HepG2 (cell line): Measurements from ENCODE around the gene GPATCH3. TPM values are rescaled to one million over a fixed set of nuclear protein-coding genes. Genes with fewer than 3 reads are reported as not detected.

Experiments
- FOXO1 ChIP-seq: sonication (generic); formaldehyde crosslinking; IDR thresholded peaks from 2 replicates; pipeline ENCODE4 v1.4.0; 2020; ENCODE audit warnings: missing genetic modification reagents
- KLF16 ChIP-seq, 2 experiments: sonication (generic) in 1 of 2; formaldehyde crosslinking in 1 of 2; IDR thresholded peaks; 2 replicates each; pipeline versions ENCODE4 v1.6.1 to v1.8.0; 2016 to 2023; ENCODE audit warnings: missing genetic modification reagents in 2 of 2, missing compliant biosample characterization in 1 of 2
- MIER3 ChIP-seq: IDR thresholded peaks from 2 replicates; pipeline ENCODE4 v1.6.1; 2016; ENCODE audit warnings: missing compliant biosample characterization, borderline replicate concordance
- MTA1 ChIP-seq: sonication (generic); formaldehyde crosslinking; IDR thresholded peaks from 2 replicates; pipeline ENCODE4 v1.4.0; 2020; ENCODE audit warnings: missing genetic modification reagents, mild to moderate bottlenecking, borderline replicate concordance
- NFE2L1 ChIP-seq: sonication (generic); formaldehyde crosslinking; IDR thresholded peaks from 2 replicates; pipeline ENCODE4 v1.4.0; 2020; ENCODE audit warnings: missing genetic modification reagents, mild to moderate bottlenecking, borderline replicate concordance
- NFYC ChIP-seq: IDR thresholded peaks from 2 replicates; pipeline ENCODE4 v1.6.1; 2016; ENCODE audit warnings: missing genetic modification reagents, missing compliant biosample characterization
- PCBP2 ChIP-seq: fragments of 200-400 bp; formaldehyde crosslinking; optimal IDR thresholded peaks from 2 replicates; pipeline ENCODE3; 2018; ENCODE audit warnings: low read length, low read depth; ENCODE audit not compliant: poor library complexity, severe bottlenecking
- PHF8 ChIP-seq: sonication (generic); formaldehyde crosslinking; IDR thresholded peaks from 2 replicates; pipeline ENCODE4 v1.5.0; 2020; ENCODE audit warnings: missing genetic modification reagents
- RNF2 ChIP-seq: fragments of 450-650 bp; conservative IDR thresholded peaks from 2 replicates; pipeline ENCODE4 v1.6.1; 2016; ENCODE audit warnings: low read depth
- TFAP4 ChIP-seq: sonication (generic); IDR thresholded peaks from 2 replicates; pipeline ENCODE4 v1.6.1; 2016; ENCODE audit warnings: low read depth, borderline replicate concordance
- ZNF253 ChIP-seq: sonication (generic); formaldehyde crosslinking; IDR thresholded peaks from 2 replicates; pipeline ENCODE4 v1.8.0; 2022; ENCODE audit warnings: mild to moderate bottlenecking, missing genetic modification reagents, borderline replicate concordance
- ZNF607 ChIP-seq: sonication (generic); formaldehyde crosslinking; IDR thresholded peaks from 2 replicates; pipeline ENCODE4 v1.5.1; 2020; ENCODE audit warnings: missing genetic modification reagents, mild to moderate bottlenecking, borderline replicate concordance
- ZNF672 ChIP-seq: sonication (generic); formaldehyde crosslinking; IDR thresholded peaks from 2 replicates; pipeline ENCODE4 v1.8.1; 2022; ENCODE audit warnings: missing genetic modification reagents
- polyA plus RNA-seq, 8 experiments: library from polyadenylated mRNA; depleted of rRNA in 3 of 8; stranded (reverse) in 7 of 8; unstranded in 1 of 8; fragments of >200 nt; fragmentation: Illumina TruSeq in 4 of 8; extraction: Trizol in 4 of 8; gene quantifications; 2 replicates each; pipeline versions ENCODE4 v1.2.1 to v1.2.3, GENCODE V29; 2011 to 2016; ENCODE audit warnings: low read depth in 4 of 8, missing spikeins in 1 of 8, mixed read lengths in 1 of 8; ENCODE audit not compliant: insufficient read depth in 1 of 8
- total RNA-seq, 5 experiments: library from RNA; depleted of rRNA; stranded (reverse); fragments of >200 nt; fragmentation: Illumina TruSeq; extraction: Trizol; gene quantifications; 2 replicates each; pipeline ENCODE4 v1.2.3, GENCODE V29; 2016; ENCODE audit warnings: low read depth in 1 of 5
- TF ChIP-seq, protein P1 (sequence below): sonication (generic); formaldehyde crosslinking; conservative IDR thresholded peaks from 2 replicates; pipeline ENCODE4 v1.4.0; 2020; ENCODE audit warnings: mild to moderate bottlenecking, missing genetic modification reagents, moderate library complexity
- TF ChIP-seq, protein P2 (sequence below): sonication (generic); formaldehyde crosslinking; IDR thresholded peaks from 2 replicates; pipeline ENCODE4 v1.5.0; 2020; ENCODE audit warnings: missing genetic modification reagents, mild to moderate bottlenecking, borderline replicate concordance
- TF ChIP-seq, protein P3 (sequence below): sonication (generic); formaldehyde crosslinking; IDR thresholded peaks from 2 replicates; pipeline ENCODE4 v1.9.0; 2021; ENCODE audit warnings: missing genetic modification reagents, mild to moderate bottlenecking, borderline replicate concordance
- TF ChIP-seq, protein P4 (sequence below): sonication (generic); formaldehyde crosslinking; IDR thresholded peaks from 2 replicates; pipeline ENCODE4 v1.4.0; 2020; ENCODE audit warnings: missing genetic modification reagents, borderline replicate concordance
- TF ChIP-seq, protein P5 (sequence below): sonication (generic); formaldehyde crosslinking; IDR thresholded peaks from 2 replicates; pipeline ENCODE4 v1.8.0; 2023; ENCODE audit warnings: mild to moderate bottlenecking, missing genetic modification reagents
- TF ChIP-seq, protein P6 (sequence below): sonication (generic); formaldehyde crosslinking; IDR thresholded peaks from 2 replicates; pipeline ENCODE4 v1.4.0; 2020; ENCODE audit warnings: mild to moderate bottlenecking, low read depth, missing genetic modification reagents

Gene GPATCH3
- total and polyA plus RNA-seq, 2 of the 13 experiments (the other 11 are each of a cell fraction or from before 2014, with no cell fraction given): 8.3 to 11.0 TPM

DNA sequence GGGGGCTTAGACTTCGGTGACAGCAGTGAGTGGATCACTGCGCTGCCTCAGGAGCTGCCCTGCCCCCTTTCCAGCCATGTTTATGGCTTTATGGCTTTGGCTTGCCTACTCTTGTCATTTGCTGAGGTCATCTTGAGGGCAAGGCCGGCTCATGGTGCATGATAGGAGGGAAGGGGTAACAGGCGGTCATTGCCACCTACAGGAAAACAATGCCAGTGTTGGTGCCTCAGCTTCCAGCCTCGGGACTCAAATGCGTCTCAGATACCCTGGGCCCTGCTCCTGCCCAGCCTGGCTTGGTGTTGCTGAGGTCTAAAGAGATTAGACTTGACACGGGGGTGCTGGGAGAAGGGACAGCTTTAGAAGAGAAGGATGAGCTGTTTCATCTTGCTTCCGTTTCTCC is 45.5 kb upstream of the GPATCH3 start (continued):
- TF ChIP-seq, protein P1, sequence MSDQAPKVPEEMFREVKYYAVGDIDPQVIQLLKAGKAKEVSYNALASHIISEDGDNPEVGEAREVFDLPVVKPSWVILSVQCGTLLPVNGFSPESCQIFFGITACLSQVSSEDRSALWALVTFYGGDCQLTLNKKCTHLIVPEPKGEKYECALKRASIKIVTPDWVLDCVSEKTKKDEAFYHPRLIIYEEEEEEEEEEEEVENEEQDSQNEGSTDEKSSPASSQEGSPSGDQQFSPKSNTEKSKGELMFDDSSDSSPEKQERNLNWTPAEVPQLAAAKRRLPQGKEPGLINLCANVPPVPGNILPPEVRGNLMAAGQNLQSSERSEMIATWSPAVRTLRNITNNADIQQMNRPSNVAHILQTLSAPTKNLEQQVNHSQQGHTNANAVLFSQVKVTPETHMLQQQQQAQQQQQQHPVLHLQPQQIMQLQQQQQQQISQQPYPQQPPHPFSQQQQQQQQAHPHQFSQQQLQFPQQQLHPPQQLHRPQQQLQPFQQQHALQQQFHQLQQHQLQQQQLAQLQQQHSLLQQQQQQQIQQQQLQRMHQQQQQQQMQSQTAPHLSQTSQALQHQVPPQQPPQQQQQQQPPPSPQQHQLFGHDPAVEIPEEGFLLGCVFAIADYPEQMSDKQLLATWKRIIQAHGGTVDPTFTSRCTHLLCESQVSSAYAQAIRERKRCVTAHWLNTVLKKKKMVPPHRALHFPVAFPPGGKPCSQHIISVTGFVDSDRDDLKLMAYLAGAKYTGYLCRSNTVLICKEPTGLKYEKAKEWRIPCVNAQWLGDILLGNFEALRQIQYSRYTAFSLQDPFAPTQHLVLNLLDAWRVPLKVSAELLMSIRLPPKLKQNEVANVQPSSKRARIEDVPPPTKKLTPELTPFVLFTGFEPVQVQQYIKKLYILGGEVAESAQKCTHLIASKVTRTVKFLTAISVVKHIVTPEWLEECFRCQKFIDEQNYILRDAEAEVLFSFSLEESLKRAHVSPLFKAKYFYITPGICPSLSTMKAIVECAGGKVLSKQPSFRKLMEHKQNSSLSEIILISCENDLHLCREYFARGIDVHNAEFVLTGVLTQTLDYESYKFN (CRISPR knock-in tag): no peak
- TF ChIP-seq ZNF253 (CRISPR knock-in tag): no peak
- TF ChIP-seq, protein P2, sequence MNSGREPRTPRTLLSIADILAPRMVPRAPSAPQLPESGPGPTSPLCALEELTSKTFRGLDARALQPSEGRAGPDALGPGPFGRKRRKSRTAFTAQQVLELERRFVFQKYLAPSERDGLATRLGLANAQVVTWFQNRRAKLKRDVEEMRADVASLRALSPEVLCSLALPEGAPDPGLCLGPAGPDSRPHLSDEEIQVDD: no peak
- TF ChIP-seq NFE2L1: no peak
- TF ChIP-seq MIER3 (CRISPR knock-in tag): no peak
- no peak for TF ChIP-seq PCBP2
- TF ChIP-seq, protein P3, sequence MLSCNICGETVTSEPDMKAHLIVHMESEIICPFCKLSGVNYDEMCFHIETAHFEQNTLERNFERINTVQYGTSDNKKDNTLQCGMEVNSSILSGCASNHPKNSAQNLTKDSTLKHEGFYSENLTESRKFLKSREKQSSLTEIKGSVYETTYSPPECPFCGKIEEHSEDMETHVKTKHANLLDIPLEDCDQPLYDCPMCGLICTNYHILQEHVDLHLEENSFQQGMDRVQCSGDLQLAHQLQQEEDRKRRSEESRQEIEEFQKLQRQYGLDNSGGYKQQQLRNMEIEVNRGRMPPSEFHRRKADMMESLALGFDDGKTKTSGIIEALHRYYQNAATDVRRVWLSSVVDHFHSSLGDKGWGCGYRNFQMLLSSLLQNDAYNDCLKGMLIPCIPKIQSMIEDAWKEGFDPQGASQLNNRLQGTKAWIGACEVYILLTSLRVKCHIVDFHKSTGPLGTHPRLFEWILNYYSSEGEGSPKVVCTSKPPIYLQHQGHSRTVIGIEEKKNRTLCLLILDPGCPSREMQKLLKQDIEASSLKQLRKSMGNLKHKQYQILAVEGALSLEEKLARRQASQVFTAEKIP (CRISPR knock-in tag): no peak
- no peak for TF ChIP-seq ZNF607
- no peak for TF ChIP-seq KLF16 (CRISPR knock-in tag; IDR thresholded peaks at IDR 0.05)
- no peak for TF ChIP-seq ZNF672 (CRISPR knock-in tag)
- no peak for TF ChIP-seq PHF8 (CRISPR knock-in tag)
- TF ChIP-seq, protein P4, sequence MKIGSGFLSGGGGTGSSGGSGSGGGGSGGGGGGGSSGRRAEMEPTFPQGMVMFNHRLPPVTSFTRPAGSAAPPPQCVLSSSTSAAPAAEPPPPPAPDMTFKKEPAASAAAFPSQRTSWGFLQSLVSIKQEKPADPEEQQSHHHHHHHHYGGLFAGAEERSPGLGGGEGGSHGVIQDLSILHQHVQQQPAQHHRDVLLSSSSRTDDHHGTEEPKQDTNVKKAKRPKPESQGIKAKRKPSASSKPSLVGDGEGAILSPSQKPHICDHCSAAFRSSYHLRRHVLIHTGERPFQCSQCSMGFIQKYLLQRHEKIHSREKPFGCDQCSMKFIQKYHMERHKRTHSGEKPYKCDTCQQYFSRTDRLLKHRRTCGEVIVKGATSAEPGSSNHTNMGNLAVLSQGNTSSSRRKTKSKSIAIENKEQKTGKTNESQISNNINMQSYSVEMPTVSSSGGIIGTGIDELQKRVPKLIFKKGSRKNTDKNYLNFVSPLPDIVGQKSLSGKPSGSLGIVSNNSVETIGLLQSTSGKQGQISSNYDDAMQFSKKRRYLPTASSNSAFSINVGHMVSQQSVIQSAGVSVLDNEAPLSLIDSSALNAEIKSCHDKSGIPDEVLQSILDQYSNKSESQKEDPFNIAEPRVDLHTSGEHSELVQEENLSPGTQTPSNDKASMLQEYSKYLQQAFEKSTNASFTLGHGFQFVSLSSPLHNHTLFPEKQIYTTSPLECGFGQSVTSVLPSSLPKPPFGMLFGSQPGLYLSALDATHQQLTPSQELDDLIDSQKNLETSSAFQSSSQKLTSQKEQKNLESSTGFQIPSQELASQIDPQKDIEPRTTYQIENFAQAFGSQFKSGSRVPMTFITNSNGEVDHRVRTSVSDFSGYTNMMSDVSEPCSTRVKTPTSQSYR (CRISPR knock-in tag): no peak
- TF ChIP-seq NFYC: no peak
- TF ChIP-seq RNF2: no peak
- TF ChIP-seq, protein P5, sequence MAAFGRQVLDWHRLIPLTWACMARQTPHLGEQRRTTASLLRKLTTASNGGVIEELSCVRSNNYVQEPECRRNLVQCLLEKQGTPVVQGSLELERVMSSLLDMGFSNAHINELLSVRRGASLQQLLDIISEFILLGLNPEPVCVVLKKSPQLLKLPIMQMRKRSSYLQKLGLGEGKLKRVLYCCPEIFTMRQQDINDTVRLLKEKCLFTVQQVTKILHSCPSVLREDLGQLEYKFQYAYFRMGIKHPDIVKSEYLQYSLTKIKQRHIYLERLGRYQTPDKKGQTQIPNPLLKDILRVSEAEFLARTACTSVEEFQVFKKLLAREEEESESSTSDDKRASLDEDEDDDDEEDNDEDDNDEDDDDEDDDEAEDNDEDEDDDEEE (CRISPR knock-in tag): no peak
- TF ChIP-seq TFAP4: no peak
- TF ChIP-seq FOXO1 (CRISPR knock-in tag): peak; percentile 20; the same call in 1 of the 2 replicates
- TF ChIP-seq, protein P6, sequence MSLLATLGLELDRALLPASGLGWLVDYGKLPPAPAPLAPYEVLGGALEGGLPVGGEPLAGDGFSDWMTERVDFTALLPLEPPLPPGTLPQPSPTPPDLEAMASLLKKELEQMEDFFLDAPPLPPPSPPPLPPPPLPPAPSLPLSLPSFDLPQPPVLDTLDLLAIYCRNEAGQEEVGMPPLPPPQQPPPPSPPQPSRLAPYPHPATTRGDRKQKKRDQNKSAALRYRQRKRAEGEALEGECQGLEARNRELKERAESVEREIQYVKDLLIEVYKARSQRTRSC (CRISPR knock-in tag): no peak
- TF ChIP-seq MTA1 (CRISPR knock-in tag): no peak
